Smooth muscle cell (in vitro differentiated cells): ENCODE results near the gene NHS. TPM values are rescaled to one million over a fixed set of nuclear protein-coding genes. Genes with fewer than 3 reads are reported as not detected.

Source experiments
- DNase-seq: peaks from one replicate; lab custom pipeline; 2025; ENCODE audit not compliant: unreplicated experiment; lab: John Stamatoyannopoulos, UW
- H2AFZ ChIP-seq: fragments of 200-600 bp; sonication (generic); 2 replicates; pipeline ENCODE4 v1.6.0; 2016; ENCODE audit warnings: antibody characterized with exemption, low read depth, mild to moderate bottlenecking
- H3F3A ChIP-seq: fragments of 200-600 bp; sonication (generic); 2 replicates; pipeline ENCODE4 v1.6.0; 2017; ENCODE audit warnings: antibody characterized with exemption, low read depth
- H3K27ac ChIP-seq: fragments of 200-600 bp; sonication (generic); 2 replicates; pipeline ENCODE4 v1.5.1; 2016; ENCODE audit warnings: low read depth, mild to moderate bottlenecking
- H3K27me3 ChIP-seq: fragments of 200-600 bp; sonication (generic); 2 replicates; pipeline ENCODE4 v1.6.1; 2016; ENCODE audit warnings: low read depth, mild to moderate bottlenecking
- H3K36me3 ChIP-seq: fragments of 200-600 bp; sonication (generic); 2 replicates; pipeline ENCODE4 v1.5.1; 2016; ENCODE audit warnings: low read depth
- H3K4me1 ChIP-seq: fragments of 200-600 bp; sonication (generic); 2 replicates; pipeline ENCODE4 v1.5.1; 2016; ENCODE audit warnings: low read depth
- H3K4me2 ChIP-seq: fragments of 200-600 bp; sonication (generic); 2 replicates; pipeline ENCODE4 v1.6.0; 2016; ENCODE audit warnings: mild to moderate bottlenecking
- H3K4me3 ChIP-seq: fragments of 200-600 bp; sonication (generic); 2 replicates; pipeline ENCODE4 v1.5.1; 2016; ENCODE audit warnings: mild to moderate bottlenecking
- H3K79me2 ChIP-seq: fragments of 200-600 bp; sonication (generic); 2 replicates; pipeline ENCODE4 v1.6.0; 2016; ENCODE audit warnings: low read depth, mild to moderate bottlenecking
- H3K9ac ChIP-seq: fragments of 200-600 bp; sonication (generic); 2 replicates; pipeline ENCODE4 v1.6.0; 2016; ENCODE audit warnings: low read depth
- H3K9me3 ChIP-seq: fragments of 200-600 bp; sonication (generic); replicated peaks from 2 replicates; pipeline ENCODE4 v1.5.1; 2016; ENCODE audit warnings: low read depth
- H4K20me1 ChIP-seq: fragments of 200-600 bp; sonication (generic); 2 replicates; pipeline ENCODE4 v1.6.0; 2016; ENCODE audit warnings: low read depth
- CTCF ChIP-seq: fragments of 200-600 bp; sonication (generic); IDR thresholded peaks from 2 replicates; pipeline ENCODE4 v1.5.1; 2017; ENCODE audit warnings: borderline replicate concordance, mild to moderate bottlenecking, antibody characterized with exemption; ENCODE audit not compliant: insufficient read depth, poor library complexity, severe bottlenecking
- WGBS: methylation state at CpG from one replicate; pipeline ENCODE4 v1.1.7; 2016; ENCODE audit warnings: low lambda C conversion rate; 5-methylcytosine and 5-hydroxymethylcytosine counted together
- polyA plus RNA-seq: library from polyadenylated mRNA; unstranded; fragments of >200 nt; fragmentation: Nextera tagmentation; extraction: Ambion mirVana; gene quantifications from 2 replicates; pipeline ENCODE4 v1.2.1, GENCODE V29; 2016
- total RNA-seq: library from RNA; depleted of rRNA; stranded (reverse); fragments of >200 nt; gene quantifications from 2 replicates; pipeline ENCODE4 v1.2.3, GENCODE V29; 2014

Gene NHS
- total and polyA plus RNA-seq, 2 experiments from 2014 or later, result 2.6 to 9.6 TPM

GRCh38 chrX:17431171-17431570, 56.2 kb downstream of the NHS start:
- Histone ChIP-seq H3K36me3 (no peaks in the 10 kb centered on the region), H3K9ac (no peak overlapping the region), H4K20me1 (no peaks in the 10 kb centered on the region), H3K4me3 (no peak overlapping the region), H3K79me2 (no peaks in the 10 kb centered on the region), H3K27me3 (no peaks in the 10 kb centered on the region), H3K4me2 (no peak overlapping the region), H2AFZ (no peak overlapping the region), H3K9me3 (no peaks in the 10 kb centered on the region), H3K27ac (no peak overlapping the region), H3K4me1 (peaks cover 1% of the 10 kb centered on the region), H3F3A (no peaks in the 10 kb centered on the region)
- TF ChIP-seq CTCF, result no peak
- no peak for DNase-seq
- 45% methylated on average over 1 of the region's 1 CpG for WGBS

GRCh38 chrX:17432158-17432557, 57.2 kb downstream of the NHS start:
- H3K9ac ChIP-seq, result no peak overlapping the region
- H3K79me2 ChIP-seq, result no peaks in the 10 kb centered on the region
- no peaks in the 10 kb centered on the region for H3K27me3 ChIP-seq
- TF ChIP-seq CTCF, result no peak
- H4K20me1 ChIP-seq, result no peaks in the 10 kb centered on the region
- 61% methylated on average over 1 of the region's 1 CpG for WGBS
- H3K27ac ChIP-seq, result no peak overlapping the region
- H3K4me2 ChIP-seq, result no peak overlapping the region
- H3K36me3 ChIP-seq, result no peaks in the 10 kb centered on the region
- H3K4me3 ChIP-seq, result no peak overlapping the region
- peaks cover 5% of the 10 kb centered on the region for H3K4me1 ChIP-seq
- no peak overlapping the region for H2AFZ ChIP-seq
- H3K9me3 ChIP-seq, result no peaks in the 10 kb centered on the region
- H3F3A ChIP-seq, result no peaks in the 10 kb centered on the region
- DNase-seq, result no peak

GRCh38 chrX:17433965-17434364, 59.0 kb downstream of the NHS start:
- H3K79me2 ChIP-seq, result no peaks in the 10 kb centered on the region

More at GRCh38 chrX:17433965-17434364, 59.0 kb downstream of the NHS start:
- TF ChIP-seq CTCF, result no peak
- Histone ChIP-seq H3K36me3 (no peaks in the 10 kb centered on the region), H2AFZ (no peak overlapping the region), H3K4me2 (no peak overlapping the region), H3K4me3 (no peak overlapping the region), H4K20me1 (no peaks in the 10 kb centered on the region), H3K4me1 (peaks cover 5% of the 10 kb centered on the region), H3F3A (no peaks in the 10 kb centered on the region), H3K27ac (no peak overlapping the region), H3K9ac (no peak overlapping the region), H3K27me3 (no peaks in the 10 kb centered on the region), H3K9me3 (no peaks in the 10 kb centered on the region)
- no peak for DNase-seq
- WGBS, result 85% methylated on average over 3 of the region's 3 CpGs
